Ectodermal cell (in vitro differentiated cells): ENCODE results near the gene PNPLA5.

Experiments used
- H3K27ac ChIP-seq: 2 replicates; pipeline ENCODE4 v1.7.0; 2013; ENCODE audit warnings: mild to moderate bottlenecking, low read depth, low read length; ENCODE audit not compliant: insufficient read depth, poor library complexity, severe bottlenecking
- H3K27me3 ChIP-seq: 2 replicates; pipeline ENCODE4 v1.7.0; 2013; ENCODE audit warnings: mild to moderate bottlenecking, low read length; ENCODE audit not compliant: insufficient read depth, control insufficient read depth, poor library complexity, severe bottlenecking
- H3K36me3 ChIP-seq: one replicate; pipeline ENCODE4 v1.7.0; 2013; ENCODE audit warnings: low read length; ENCODE audit not compliant: control insufficient read depth, insufficient read depth
- H3K4me1 ChIP-seq: one replicate; pipeline ENCODE4 v1.7.0; 2013; ENCODE audit warnings: low read length; ENCODE audit not compliant: control insufficient read depth, insufficient read depth
- H3K4me3 ChIP-seq: 2 replicates; pipeline ENCODE4 v1.7.0; 2013; ENCODE audit warnings: low read depth, low read length, control low read depth; ENCODE audit not compliant: insufficient read depth
- H3K9me3 ChIP-seq: 2 replicates; pipeline ENCODE4 v1.7.0; 2013; ENCODE audit warnings: mild to moderate bottlenecking, low read length, moderate library complexity; ENCODE audit not compliant: control insufficient read depth
- WGBS, 2 experiments: methylation state at CpG; one replicate each; pipeline ENCODE4 v1.1.7; 2013; ENCODE audit warnings: missing lambda C conversion rate in 2 of 2; 5-methylcytosine and 5-hydroxymethylcytosine counted together

PNPLA5 gene

DNA sequence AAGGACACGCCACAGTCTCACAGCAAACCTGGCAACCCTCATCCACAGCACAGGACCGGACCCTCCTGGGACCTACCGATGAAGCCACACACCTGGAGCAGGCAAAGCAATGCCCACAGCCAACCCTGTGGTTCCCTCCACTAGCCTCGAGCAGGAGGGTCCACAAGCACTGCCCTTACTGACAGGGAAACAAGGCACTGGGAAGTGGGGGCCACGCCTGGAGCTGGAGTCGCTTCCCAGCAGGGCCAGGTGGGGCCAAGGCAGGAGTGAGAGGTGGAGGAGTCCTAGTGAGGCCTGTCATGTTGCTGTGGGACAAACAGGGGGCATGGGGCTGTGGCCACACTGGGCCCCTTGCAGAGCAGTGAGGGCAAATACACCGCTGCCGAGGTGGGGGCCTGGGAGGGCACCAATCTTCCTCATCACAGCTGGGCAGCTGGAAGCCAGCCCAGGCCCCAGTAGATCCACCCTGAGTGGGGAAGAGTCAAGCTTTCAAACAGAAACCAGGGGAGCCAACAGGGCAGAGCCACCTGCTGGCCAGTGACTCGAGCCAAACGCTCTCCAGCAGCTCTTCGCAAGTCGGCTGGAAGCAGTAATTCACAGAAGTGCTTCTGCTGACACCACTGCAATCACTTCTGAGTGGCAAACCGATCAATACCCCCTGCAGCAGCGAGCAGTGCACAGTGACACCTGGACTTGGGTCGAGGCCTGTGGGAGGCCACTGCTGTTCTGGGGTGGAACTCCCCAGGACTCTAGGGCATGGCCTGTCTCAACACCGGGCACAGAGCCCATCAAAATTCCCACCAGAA is 43.2 kb downstream of the PNPLA5 start:
- WGBS, 2 experiments = 66 to 68% methylated on average over 16 of the region's 16 CpGs
- H3K4me1 ChIP-seq = peaks cover 6% of the 10 kb centered on the region
- no peak overlapping the region for H3K27ac ChIP-seq
- H3K36me3 ChIP-seq = no peaks in the 10 kb centered on the region
- no peaks in the 10 kb centered on the region for H3K9me3 ChIP-seq
- no peaks in the 10 kb centered on the region for H3K27me3 ChIP-seq
- H3K4me3 ChIP-seq = no peak overlapping the region

DNA sequence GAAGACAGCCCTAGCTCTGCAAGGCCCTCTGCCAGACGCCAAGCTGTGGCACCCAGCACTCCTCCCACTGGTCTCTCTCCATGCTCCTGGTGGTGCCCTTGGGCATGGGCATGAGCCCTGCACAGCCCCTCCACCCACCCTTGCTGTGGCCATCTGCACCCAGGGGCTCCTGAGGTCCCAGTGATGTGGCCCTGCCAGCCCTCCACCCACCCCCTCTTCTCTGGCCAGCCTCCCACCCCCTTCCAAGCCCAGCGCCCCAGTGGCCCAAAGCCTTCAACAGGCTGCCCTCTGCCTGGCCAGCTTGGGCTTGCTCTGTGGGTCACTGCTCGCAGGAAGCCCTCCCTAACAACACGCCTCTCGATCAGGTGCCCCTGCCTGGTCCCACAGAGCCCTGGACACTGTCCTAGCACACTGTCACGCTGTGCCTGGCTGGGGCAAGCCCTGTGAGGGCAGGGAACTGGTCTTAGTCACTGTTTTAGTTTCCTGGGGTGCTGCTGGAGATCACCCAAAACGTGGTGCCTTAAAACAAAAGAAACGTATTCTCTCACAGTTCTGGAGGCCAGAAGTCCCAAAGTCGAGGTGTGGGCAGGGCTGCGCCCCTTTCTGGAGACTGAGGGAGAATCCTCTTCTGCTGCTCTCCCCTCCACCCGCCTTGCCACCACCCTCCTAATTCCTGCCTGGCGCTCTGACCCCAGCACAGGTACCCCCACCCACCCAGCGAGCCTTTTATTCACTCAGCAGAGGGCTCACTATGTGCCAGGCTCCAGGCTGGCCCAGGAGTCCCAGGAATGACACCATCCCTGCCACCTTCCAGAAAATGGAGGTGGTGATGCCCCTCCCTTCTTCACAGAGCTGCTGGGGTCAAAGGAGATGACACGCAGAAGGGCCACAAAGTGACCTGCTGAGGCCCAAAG is 44.2 kb downstream of the PNPLA5 start:
- no peaks in the 10 kb centered on the region for H3K27me3 ChIP-seq
- no peak overlapping the region for H3K4me3 ChIP-seq
- 90 to 93% methylated on average over 14 of the region's 14 CpGs for WGBS, 2 experiments
- H3K36me3 ChIP-seq = no peaks in the 10 kb centered on the region
- peaks cover 6% of the 10 kb centered on the region for H3K4me1 ChIP-seq
- no peaks in the 10 kb centered on the region for H3K9me3 ChIP-seq
- H3K27ac ChIP-seq = no peak overlapping the region

DNA sequence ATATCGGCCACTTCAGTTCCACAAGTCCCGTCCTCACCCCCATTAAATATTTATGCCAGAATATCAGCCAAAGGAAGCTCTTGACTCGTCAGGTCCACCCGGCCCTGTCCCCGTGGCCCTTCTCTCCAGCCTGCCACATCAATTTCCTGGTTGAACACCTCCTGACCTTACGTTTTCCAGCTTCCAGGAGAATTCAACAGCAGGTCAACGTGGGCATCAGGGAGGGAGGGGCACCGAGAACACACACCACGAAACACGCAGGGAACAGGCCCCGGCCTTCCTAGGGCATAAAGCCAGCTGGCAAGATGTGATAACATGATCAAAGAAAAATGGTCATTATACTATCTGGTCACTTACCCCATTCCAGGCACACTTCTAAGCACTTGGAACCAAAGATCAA is 44.8 kb downstream of the PNPLA5 start:
- WGBS, 2 experiments = 94 to 95% methylated on average over 11 of the region's 11 CpGs
- H3K27ac ChIP-seq = no peak overlapping the region
- H3K4me1 ChIP-seq = peaks cover 6% of the 10 kb centered on the region
- no peak overlapping the region for H3K4me3 ChIP-seq
- H3K27me3 ChIP-seq = no peaks in the 10 kb centered on the region
- no peaks in the 10 kb centered on the region for H3K9me3 ChIP-seq
- H3K36me3 ChIP-seq = no peaks in the 10 kb centered on the region

DNA sequence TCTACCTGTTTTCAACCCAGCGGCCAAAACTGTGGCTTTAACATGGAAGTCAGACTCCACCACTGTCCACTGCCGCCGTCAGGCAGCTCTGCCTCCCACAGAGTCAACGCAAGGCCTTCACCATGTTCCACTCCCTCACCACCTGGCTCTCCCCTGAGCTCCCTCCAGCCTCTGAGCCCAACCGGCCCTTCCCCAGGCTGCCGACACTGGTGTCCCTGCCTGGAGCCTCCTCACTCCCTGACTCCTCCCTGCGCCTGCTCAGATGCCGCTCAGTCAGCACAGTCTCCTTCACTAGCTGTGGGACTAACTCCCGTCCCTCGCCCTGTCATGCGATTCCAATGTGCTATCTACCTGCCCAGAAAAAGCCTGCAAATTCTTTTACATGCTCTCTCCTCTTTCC is 45.8 kb downstream of the PNPLA5 start:
- Histone ChIP-seq H3K27ac (no peak overlapping the region), H3K36me3 (no peaks in the 10 kb centered on the region), H3K4me1 (no peaks in the 10 kb centered on the region), H3K27me3 (no peaks in the 10 kb centered on the region), H3K9me3 (no peaks in the 10 kb centered on the region), H3K4me3 (no peak overlapping the region)
- WGBS, 2 experiments = 77 to 80% methylated on average over 11 of the region's 11 CpGs

DNA sequence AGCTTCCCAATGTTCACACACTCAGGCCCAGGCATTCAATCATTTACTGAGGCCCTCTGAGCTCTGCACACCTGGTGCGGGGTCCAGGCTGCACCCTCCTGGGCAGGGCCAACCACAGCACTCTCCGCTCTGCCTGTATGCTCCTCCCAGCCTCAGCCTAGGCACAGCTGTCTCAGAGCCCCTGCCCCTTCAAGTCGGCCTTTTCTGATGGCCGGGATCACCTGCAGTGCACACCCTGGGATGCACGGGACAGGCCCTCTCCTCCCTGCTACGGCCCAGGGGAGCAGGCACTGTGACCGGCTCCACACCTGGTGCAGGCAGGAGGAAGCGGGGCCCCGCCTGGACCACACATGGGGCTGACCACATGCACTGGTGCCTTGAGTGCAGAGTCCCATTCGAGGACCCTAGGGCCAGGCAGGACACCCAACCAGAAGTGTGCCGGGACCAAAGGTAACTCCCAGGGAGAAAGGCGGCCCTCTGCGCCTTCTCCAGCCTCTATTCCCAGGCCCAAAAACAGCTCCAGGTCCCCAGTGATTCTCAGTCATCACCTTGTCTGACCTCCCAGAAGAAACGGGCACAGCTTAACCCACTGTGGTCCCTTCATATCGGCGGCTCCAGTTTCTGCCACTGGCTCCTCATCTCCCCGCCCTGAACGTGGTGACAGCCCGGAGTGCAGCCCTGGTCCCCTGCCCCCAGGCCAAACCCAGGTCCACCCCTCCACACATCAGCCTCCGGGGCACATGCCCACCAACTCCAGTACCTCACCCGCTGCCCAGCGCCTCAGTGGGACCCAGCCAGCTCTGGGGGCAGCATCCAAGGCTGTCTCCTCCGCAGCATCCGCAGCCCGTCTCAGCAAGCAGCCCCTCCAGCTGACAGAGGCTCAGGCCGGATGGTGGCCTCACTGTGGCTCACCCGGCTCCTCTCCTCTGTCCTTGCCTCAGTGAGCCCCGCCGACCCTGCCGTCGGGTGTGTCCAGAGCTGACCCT is 47.0 kb downstream of the PNPLA5 start:
- Histone ChIP-seq H3K27me3 (no peaks in the 10 kb centered on the region), H3K27ac (no peak overlapping the region), H3K4me1 (no peaks in the 10 kb centered on the region), H3K9me3 (no peaks in the 10 kb centered on the region), H3K36me3 (no peaks in the 10 kb centered on the region), H3K4me3 (no peak overlapping the region)
- WGBS, 2 experiments = 87 to 88% methylated on average over 31 of the region's 31 CpGs

DNA sequence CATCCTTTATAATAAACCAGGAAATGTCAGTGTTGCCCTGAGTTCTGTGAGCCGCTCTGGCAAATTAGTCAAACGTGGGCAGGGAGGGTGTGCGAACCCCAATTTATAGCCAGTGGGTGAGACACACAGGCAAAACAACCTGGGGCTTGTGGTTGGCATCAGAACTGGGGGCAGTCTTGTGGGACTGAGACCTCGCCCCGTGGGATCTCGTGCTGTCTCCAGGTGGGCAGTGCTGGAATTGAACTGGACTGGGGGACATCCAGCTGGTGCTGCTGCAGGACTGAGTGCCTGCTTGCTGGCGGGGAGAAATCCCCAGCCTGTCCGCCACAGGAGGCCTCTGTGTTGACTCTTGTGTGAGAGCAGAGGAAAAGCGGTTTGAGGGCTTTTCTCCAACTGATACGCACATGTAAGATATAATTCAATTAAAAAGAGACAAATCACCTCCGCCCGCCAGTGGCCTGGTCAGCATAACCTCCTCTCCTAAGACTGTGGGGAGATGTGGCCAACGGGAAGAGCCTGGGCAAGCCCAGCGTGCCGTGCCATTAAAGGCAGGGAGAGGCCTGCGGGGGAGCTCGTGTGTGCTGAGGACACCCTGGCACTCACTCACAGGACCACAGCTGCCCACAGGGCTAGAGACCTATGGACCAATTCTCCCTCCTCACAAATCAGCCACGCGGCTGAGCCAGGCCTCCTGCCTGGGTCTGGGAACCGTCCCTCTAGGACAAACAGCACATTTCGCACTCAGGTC is 47.9 kb downstream of the PNPLA5 start:
- whole genome bisulfite sequencing, 2 experiments = 93% methylated on average over 21 of the region's 21 CpGs
- Histone ChIP-seq H3K36me3 (no peaks in the 10 kb centered on the region), H3K27me3 (no peaks in the 10 kb centered on the region), H3K4me1 (no peaks in the 10 kb centered on the region), H3K4me3 (no peak overlapping the region), H3K27ac (no peak overlapping the region), H3K9me3 (no peaks in the 10 kb centered on the region)

DNA sequence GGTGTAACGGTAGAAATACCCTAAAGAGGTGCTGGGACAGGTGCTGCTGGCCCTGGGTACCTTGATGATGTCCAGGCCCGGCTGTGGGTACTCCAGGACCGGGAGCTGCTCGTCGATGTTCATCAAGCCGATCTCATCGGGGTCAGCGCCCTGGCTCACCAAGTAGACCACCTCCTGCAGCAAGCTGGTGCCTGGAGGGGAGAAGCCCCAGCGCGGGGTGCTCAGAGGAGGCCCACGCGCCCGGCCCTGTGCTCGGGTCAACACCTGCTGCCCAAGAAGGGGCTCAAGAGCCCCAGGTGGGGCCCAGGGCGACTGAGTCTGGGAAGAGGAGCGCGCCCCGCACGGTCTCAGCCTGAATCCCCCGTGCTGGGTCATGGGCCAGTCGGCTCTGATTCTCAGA is 50.1 kb downstream of the PNPLA5 start:
- 93 to 97% methylated on average over 21 of the region's 21 CpGs for WGBS, 2 experiments
- no peak overlapping the region for H3K27ac ChIP-seq
- H3K4me3 ChIP-seq = no peak overlapping the region

DNA sequence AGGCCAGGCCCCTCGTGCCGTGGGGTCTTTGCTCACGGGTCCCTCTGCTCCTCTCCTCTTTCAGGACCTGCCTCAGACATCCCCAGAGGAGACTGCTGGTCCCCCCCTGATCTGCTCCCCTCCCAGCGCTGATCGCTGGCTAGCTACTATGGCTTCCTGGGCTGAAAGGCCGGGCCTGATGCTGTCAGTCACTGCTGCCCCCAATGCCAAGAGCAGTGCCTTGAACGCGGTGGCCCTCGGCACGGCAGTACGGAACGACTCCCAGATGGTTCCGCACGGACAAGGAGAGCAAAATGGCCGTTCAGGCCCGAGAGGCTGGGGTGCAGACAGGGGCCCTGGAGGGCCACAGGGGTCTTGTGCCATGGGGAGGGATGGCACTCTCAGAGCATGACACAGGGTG is 51.0 kb downstream of the PNPLA5 start:
- Histone ChIP-seq H3K4me3 (no peak overlapping the region), H3K27ac (no peak overlapping the region), H3K36me3 (no peaks in the 10 kb centered on the region), H3K27me3 (no peaks in the 10 kb centered on the region), H3K9me3 (no peaks in the 10 kb centered on the region), H3K4me1 (no peaks in the 10 kb centered on the region)
- WGBS, 2 experiments = 94 to 95% methylated on average over 16 of the region's 16 CpGs

More for the DNA sequence above, 50.1 kb downstream of the PNPLA5 start:
- no peaks in the 10 kb centered on the region for H3K4me1 ChIP-seq
- H3K27me3 ChIP-seq = no peaks in the 10 kb centered on the region
- H3K36me3 ChIP-seq = no peaks in the 10 kb centered on the region
- no peaks in the 10 kb centered on the region for H3K9me3 ChIP-seq

DNA sequence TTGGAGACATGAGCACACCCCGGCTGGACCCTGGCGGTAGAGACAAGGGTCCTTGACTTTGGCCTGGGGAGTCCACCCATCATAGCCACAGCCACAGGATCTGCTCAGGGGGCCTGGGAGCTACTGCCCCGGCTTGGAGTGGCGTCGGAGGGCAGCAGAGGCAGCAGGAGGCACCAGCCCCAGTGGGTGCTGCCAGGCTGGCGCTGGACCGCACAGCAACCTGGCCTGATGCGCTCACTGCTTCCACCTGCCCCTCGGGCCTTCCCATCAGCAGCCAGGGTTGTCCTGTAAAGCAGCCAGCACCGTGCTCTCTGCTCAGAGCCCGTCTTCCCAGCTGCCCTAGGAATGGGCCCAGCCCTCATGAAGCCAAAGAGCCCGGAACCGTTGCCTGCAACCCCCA is 51.4 kb downstream of the PNPLA5 start:
- Histone ChIP-seq H3K9me3 (no peaks in the 10 kb centered on the region), H3K27me3 (no peaks in the 10 kb centered on the region), H3K4me1 (no peaks in the 10 kb centered on the region), H3K36me3 (no peaks in the 10 kb centered on the region), H3K4me3 (no peak overlapping the region), H3K27ac (no peak overlapping the region)
- 92% methylated on average over 13 of the region's 13 CpGs for WGBS, 2 experiments
